GM18873 (cell line): ENCODE measurements around the gene KDM7A.
"Not testable (repeated sequence)": the region's sequence is repeated elsewhere in the genome, so short reads cannot be mapped to it uniquely, and the experiment has no call there.

Experiments used
- ATAC-seq: cut with Tn5 transposase; IDR thresholded peaks from one replicate; pipeline ENCODE4 v1.9.1; 2021; ENCODE audit warnings: mild to moderate bottlenecking, moderate library complexity, moderate number of reproducible peaks; ENCODE audit not compliant: unreplicated experiment, low FRiP score

Gene KDM7A

DNA sequence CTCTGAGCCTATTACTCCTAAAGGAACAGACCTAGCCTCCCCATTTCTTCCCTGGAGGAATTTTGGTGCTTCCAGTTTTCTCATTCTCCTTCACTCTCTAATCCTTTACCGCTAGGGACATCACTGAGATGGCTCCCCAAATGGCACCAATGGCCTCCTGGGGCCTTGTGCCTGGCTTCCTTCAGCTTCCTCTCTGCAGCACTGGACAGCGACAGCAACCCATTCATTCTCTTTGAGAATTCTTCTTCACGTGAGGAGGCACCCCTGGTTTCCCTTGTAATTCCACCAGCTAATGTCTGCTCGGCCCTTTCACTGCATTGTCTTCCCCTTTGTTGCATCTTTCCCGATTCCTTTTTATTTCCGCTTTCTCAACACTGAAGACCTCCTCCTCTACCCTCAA lies 24.6 kb upstream of the KDM7A start:
- no peak for ATAC-seq

DNA sequence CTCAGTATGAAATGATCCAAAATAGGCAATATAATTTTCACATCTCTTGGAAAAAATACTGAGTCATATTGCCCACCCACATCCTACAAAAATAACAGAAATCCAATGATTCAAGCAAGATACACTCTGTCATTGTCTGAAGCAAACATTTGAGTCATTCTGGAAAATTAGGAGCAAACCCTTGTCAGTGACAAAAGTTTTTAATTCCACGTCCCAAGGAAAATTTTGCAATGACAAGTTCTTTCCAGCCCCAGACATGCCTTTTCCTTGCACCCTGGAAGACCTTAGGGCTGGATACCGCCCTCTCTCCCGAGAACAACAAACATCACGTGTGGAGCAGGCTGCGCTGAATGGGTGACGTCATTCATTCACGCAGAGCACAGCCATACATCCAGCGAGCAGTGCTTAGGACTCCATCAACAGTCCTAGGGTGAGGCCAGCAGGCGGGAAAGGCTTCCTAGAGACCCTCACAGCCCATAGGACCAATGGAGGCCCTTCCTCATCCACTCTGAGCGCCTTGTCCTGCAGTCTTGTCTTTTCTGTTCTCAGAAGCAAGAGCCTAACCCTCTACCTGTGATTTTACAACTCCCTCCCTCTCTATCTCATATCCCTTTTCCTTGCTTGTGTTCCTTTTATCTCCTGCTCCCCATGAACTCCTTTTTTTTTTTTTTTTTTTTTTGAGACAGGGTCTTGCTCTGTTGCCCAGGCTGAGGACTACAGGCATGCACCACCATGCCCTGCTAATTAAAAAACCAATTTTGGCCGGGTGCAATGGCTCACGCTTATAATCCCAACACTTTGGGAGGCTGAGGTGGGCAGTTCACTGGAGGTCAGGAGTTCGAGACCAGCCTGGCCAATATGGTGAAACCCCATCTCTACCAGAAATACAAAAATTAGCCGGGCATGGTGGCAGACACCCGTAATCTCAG lies 23.5 kb upstream of the KDM7A start:
- ATAC-seq: no peak

DNA sequence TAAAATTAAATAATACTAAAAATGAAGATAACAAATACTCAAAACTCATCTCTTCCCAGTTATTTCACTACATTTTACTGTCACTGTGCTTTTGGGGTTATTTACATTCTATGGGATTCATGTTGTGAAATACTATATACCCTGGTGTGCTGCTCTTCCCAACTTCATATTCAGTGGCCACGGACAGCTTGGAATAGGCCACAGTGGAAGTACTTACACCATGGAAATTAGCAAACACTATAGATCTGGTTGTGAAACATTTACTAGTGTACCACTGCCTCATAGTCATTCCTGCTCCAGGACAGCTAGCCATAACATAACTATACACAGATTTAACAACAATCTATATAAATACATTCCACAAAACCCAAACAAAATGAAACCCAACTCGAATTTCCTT lies 21.2 kb upstream of the KDM7A start:
- no peak for ATAC-seq

DNA sequence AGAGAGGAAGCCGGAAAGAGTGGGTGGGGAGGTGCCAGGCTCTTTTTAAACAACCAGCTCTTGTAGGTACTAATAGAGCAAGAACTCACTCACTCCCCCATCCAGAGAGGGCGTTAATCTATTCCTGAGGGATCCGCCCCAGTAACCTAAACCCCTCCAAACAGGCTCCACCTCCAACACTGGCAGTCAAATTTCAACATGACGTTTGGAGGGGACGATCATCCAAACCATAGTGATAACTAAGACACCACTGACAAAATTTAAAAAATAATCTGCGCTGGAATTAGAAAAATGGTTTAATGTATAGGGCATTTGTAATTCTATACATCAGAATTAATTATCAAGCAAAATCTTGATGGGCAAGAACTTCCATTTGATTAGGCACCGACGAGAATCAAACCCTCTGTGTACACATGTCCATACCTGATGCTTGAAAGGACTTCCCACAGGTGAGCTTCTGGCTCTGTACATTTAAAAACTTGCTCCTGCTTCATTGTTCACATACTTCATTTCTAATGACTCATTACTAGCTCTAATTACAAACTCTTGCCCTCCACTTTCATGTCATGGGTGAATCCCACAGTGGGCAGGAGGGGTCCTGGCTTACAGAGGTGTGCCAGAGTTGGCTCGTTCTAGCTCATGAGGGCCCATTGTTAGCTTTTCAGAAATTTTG lies 20.6 kb upstream of the KDM7A start:
- no peak for ATAC-seq

GRCh38 chr7:140196361-140197217 lies 19.8 kb upstream of the KDM7A start:
- no peak for ATAC-seq

- no peak for ATAC-seq
Measured at GRCh38 chr7:140195859-140196258, 19.1 kb upstream of the KDM7A start.

DNA sequence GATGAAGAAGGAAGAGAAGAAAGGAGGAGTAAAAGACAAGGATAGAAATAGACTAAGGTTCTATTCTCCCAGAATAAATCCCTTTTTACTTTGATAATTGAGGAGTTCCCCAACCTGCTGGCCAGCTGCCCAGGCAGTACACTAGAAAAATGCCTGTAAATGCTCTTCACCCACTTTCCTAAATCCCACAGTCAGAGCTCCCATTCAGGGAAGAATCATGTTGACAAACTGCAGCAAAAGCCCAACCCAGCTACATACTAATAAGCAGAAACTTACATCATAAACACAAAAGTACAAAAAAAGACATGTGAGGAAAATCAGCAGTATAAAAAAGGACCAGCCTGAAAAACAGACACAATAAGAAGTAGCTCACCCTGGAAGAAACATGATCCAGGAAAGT lies 15.8 kb upstream of the KDM7A start:
- ATAC-seq: no peak

- no peak for ATAC-seq
Measured at GRCh38 chr7:140192176-140192575, 15.4 kb upstream of the KDM7A start.

GRCh38 chr7:140190588-140190987 lies 13.8 kb upstream of the KDM7A start:
- ATAC-seq: no peak

GRCh38 chr7:140189917-140190316 lies 13.1 kb upstream of the KDM7A start:
- ATAC-seq: no peak

GRCh38 chr7:140182917-140183316 lies 6.1 kb upstream of the KDM7A start:
- no peak for ATAC-seq

DNA sequence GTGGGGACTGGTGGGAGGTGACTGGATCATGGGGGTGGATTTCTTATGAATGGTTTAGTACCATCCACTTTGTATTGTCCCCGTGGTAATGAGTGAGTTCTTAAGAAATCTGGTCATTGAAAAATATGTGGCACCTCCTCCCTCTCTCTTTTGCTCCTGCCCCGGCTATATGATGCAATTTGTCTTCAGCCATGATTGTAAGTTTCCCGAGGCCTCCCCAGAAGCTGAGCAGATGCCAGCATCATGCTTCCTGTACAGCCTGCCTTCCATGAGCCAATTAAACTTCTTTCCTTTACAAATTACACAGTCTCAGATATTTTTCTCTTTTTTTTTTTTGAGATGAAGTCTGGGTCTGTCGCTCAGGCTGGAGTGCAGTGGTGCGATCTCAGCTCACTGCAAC lies 2.6 kb upstream of the KDM7A start:
- no peak for ATAC-seq

DNA sequence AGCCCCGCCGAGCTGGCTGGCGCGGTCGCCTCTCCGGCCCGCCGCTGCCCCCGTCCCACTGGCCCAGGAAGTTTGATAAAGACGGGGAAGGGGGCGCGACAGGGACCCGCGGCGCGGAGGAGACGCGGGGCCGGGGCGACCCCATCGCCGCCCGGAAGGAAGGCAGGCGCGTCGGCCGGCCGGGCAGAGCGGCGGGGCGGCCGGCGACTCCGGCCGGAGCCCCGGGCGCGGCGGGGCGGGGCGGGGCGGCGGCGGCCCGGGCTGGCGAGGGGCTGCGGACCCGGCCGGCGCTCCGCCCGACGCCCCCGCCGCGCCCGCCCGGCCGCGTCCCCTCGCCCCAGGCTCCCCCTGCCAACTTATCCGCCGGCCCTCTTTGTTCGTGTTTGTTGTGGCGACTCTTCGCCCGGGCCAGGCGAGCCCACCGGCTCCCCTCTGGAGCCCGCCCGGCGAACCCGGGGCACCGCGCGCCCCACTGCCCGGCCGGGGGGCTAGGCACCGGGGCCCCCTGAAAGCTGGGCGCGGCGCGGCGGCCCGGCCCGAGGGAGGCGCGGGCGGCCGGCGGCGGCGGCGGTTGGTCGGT lies 571 bp downstream of the KDM7A start:
- no peak for ATAC-seq

- peak; percentile 46 for ATAC-seq
Measured at GRCh38 chr7:140175221-140176121, 1.3 kb downstream of the KDM7A start.

DNA sequence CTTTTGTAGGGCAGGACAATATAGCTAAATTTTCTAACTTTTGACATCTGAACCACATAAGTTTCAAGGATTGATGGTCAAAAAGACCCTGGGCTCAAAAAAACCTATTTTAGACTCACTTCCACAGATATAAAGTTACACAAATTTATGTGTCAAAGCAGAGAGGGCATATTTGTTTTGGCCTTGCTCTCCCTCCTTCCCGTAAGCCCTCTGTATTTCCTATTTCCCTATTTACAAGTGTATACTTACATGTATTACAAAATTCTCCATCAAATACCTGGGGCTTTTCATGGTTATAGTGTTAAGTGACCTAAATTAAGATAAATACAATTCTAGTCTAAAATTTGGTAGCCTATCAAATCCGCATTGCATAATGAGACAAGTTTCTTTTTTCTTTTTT lies 2.6 kb downstream of the KDM7A start:
- no peak for ATAC-seq

DNA sequence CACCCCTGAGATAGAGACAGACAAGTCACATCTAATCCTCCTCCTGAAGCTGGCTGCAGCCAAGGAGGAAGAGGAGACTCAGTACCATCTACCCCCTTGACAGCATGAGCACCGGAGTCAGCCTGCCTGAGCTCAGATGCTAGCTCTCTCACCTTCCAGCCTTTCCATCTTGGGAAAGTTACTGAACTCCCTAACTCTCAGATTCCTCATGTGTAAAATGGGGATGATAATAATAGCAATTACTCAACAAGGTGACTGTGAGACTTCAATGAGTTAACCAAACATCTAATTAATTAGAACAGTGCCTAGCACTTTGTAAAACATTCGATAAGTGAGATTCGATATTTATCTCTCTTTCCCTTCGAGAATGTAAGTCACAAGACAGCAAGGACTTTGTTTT lies 6.4 kb downstream of the KDM7A start:
- no peak for ATAC-seq

GRCh38 chr7:140168816-140169215 lies 8.0 kb downstream of the KDM7A start:
- ATAC-seq: no peak

- ATAC-seq: no peak
Measured at GRCh38 chr7:140165422-140165821, 11.4 kb downstream of the KDM7A start.

- ATAC-seq: not testable (repeated sequence)
Measured at GRCh38 chr7:140162081-140162480, 14.7 kb downstream of the KDM7A start.

GRCh38 chr7:140161047-140161446 lies 15.7 kb downstream of the KDM7A start:
- no peak for ATAC-seq
